ENCODE data around the gene SLC1A2.

SLC1A2 gene

DNA sequence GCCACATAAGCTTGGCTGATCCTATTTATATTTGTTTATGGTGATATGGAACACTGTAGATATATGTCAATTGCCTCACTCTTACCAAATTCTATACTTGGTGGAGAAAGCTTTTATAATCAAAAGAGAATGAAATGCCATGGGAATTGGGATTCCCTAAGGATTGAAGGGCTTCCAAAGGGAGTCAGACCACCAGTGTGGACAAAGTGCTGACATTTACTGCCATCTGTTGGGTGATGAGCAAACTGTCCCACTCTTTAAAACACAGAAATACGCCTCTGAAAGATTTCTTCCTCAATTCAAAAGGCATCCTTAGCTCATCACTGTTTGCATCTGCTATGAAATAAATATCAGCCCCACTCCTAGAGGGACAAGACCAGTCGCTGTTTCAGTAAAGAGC, 7.1 kb downstream of the SLC1A2 start:
- Histone ChIP-seq H3K9ac (ENCODE audit: low read length) (no peak overlapping the region), H4K20me1 (ENCODE audit: low read depth, low read length) (no peaks in the 10 kb centered on the region), H3K4me2 (ENCODE audit: low read depth, low read length, poor library complexity, severe bottlenecking) (no peak overlapping the region), H3K36me3 (ENCODE audit: low read length) (no peaks in the 10 kb centered on the region), H3K4me3 (ENCODE audit: insufficient read depth, low read length, poor library complexity, severe bottlenecking) (no peak overlapping the region), H2AFZ (ENCODE audit: low read depth, low read length, severe bottlenecking) (no peak overlapping the region), H3K27me3 (ENCODE audit: low read length) (no peaks in the 10 kb centered on the region), H3K27ac (ENCODE audit: low read depth, low read length) (no peak overlapping the region), H3K9me2 (replicated peaks; ENCODE audit: insufficient read depth, low read length) (no peaks in the 10 kb centered on the region), H3F3A (ENCODE audit: insufficient read depth) (no peaks in the 10 kb centered on the region), H3K9me3 (ENCODE audit: insufficient read depth, low read length) (no peaks in the 10 kb centered on the region), H3K79me2 (ENCODE audit: insufficient read depth, low read length) (no peaks in the 10 kb centered on the region)
- no peak for TF ChIP-seq EZH2phosphoT487 (conservative IDR thresholded peaks at IDR 0.05; ENCODE audit: low read length)
- TF ChIP-seq, protein P1, sequence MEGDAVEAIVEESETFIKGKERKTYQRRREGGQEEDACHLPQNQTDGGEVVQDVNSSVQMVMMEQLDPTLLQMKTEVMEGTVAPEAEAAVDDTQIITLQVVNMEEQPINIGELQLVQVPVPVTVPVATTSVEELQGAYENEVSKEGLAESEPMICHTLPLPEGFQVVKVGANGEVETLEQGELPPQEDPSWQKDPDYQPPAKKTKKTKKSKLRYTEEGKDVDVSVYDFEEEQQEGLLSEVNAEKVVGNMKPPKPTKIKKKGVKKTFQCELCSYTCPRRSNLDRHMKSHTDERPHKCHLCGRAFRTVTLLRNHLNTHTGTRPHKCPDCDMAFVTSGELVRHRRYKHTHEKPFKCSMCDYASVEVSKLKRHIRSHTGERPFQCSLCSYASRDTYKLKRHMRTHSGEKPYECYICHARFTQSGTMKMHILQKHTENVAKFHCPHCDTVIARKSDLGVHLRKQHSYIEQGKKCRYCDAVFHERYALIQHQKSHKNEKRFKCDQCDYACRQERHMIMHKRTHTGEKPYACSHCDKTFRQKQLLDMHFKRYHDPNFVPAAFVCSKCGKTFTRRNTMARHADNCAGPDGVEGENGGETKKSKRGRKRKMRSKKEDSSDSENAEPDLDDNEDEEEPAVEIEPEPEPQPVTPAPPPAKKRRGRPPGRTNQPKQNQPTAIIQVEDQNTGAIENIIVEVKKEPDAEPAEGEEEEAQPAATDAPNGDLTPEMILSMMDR (IDR thresholded peaks at IDR 0.05; ENCODE audit: insufficient read depth, low read length, poor library complexity, severe bottlenecking) = no peak

DNA sequence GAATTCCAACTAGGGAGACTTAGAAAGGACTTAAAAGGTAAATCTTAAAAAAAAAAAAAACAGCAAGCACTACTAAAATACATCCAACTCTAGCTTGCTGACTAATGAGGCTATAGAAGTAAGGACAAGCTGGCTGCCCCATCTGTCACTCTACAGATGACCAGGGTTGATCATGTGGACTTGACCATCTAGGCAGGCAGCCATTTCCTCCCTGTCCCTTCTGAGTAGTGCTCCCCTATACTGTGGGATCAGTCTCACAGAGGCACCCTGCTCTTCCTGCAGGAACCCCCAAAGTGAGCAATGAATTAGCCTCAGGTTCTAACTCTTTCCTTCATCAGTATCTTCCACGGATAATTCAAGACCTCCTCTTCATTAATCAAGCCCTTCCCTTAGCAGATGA, 12.3 kb downstream of the SLC1A2 start:
- no peak overlapping the region for H3K4me2 ChIP-seq (ENCODE audit: low read depth, low read length, poor library complexity, severe bottlenecking)
- H2AFZ ChIP-seq (ENCODE audit: low read depth, low read length, severe bottlenecking) = no peak overlapping the region
- H3K36me3 ChIP-seq (ENCODE audit: low read length) = no peaks in the 10 kb centered on the region
- H3F3A ChIP-seq (ENCODE audit: insufficient read depth) = no peaks in the 10 kb centered on the region
- H3K79me2 ChIP-seq (ENCODE audit: insufficient read depth, low read length) = no peaks in the 10 kb centered on the region
- TF ChIP-seq, protein P1 (IDR thresholded peaks at IDR 0.05; ENCODE audit: insufficient read depth, low read length, poor library complexity, severe bottlenecking) = no peak
- no peak for TF ChIP-seq EZH2phosphoT487 (conservative IDR thresholded peaks at IDR 0.05; ENCODE audit: low read length)
- no peak overlapping the region for H3K9ac ChIP-seq (ENCODE audit: low read length)
- no peaks in the 10 kb centered on the region for H3K9me2 ChIP-seq (replicated peaks; ENCODE audit: insufficient read depth, low read length)
- no peaks in the 10 kb centered on the region for H3K27me3 ChIP-seq (ENCODE audit: low read length)
- no peaks in the 10 kb centered on the region for H3K9me3 ChIP-seq (ENCODE audit: insufficient read depth, low read length)
- H3K4me3 ChIP-seq (ENCODE audit: insufficient read depth, low read length, poor library complexity, severe bottlenecking) = no peak overlapping the region
- H3K27ac ChIP-seq (ENCODE audit: low read depth, low read length) = no peak overlapping the region
- no peaks in the 10 kb centered on the region for H4K20me1 ChIP-seq (ENCODE audit: low read depth, low read length)

DNA sequence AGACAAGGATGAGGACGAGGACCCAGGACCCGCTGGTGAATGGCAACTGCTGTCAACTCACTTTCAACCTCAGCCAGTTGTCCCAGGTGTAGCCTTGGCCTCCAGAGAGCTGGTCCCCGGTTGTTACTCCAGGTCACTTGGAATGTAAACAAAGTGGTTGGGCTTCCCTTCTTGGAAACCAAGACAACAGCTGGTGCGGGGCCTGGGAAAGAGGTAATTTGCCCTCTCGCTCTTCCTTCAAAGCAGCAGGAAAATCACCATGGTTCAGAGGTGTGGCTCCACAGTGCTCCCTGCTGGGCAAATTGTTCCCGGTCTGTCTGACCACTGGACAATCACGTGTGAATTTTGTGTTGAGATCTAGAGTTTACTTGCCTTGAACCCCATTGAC, 15.0 kb downstream of the SLC1A2 start:
- Histone ChIP-seq H3K9me3 (ENCODE audit: insufficient read depth, low read length) (no peaks in the 10 kb centered on the region), H3K27ac (ENCODE audit: low read depth, low read length) (no peak overlapping the region), H3K4me3 (ENCODE audit: insufficient read depth, low read length, poor library complexity, severe bottlenecking) (no peak overlapping the region), H3K9me2 (replicated peaks; ENCODE audit: insufficient read depth, low read length) (no peaks in the 10 kb centered on the region), H3K4me2 (ENCODE audit: low read depth, low read length, poor library complexity, severe bottlenecking) (no peak overlapping the region), H3K36me3 (ENCODE audit: low read length) (no peaks in the 10 kb centered on the region), H3K79me2 (ENCODE audit: insufficient read depth, low read length) (no peaks in the 10 kb centered on the region), H3K9ac (ENCODE audit: low read length) (no peak overlapping the region), H2AFZ (ENCODE audit: low read depth, low read length, severe bottlenecking) (no peak overlapping the region), H3K27me3 (ENCODE audit: low read length) (no peaks in the 10 kb centered on the region), H4K20me1 (ENCODE audit: low read depth, low read length) (no peaks in the 10 kb centered on the region), H3F3A (ENCODE audit: insufficient read depth) (no peaks in the 10 kb centered on the region)
- no peak for TF ChIP-seq EZH2phosphoT487 (conservative IDR thresholded peaks at IDR 0.05; ENCODE audit: low read length)

DNA sequence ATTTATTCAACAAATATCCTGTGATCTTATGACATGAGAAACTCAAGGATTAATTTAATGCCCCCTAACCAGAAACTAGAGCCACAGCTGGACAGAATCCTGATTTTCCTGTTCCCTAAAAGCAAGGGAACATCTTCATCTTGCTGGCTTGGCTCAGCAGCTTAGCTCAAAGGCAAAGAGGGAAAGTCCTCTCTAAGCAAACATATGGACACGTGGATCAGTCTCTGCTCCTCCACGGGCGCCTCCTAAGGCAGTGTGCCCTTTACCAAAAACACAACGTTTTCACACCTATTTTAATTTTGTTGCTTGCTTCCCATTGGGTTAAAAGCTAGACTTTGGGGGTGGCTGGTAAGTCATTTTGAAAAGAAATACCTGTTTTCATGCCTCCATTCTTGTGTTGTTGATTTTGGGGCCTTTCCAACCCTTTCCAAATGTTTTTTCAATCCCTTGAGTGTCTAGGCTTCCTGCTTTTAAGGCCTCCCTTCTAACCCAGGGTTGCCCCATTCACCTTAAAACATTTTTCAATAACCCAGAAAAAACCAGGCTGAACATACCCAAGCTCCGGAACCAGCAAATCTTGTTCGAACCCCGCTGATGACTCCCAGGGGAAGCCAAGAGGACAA, 15.5 kb downstream of the SLC1A2 start:
- Histone ChIP-seq H3K27me3 (ENCODE audit: low read length) (no peaks in the 10 kb centered on the region), H2AFZ (ENCODE audit: low read depth, low read length, severe bottlenecking) (no peak overlapping the region), H3K9ac (ENCODE audit: low read length) (no peak overlapping the region)

More for the DNA sequence above, 15.5 kb downstream of the SLC1A2 start:
- Histone ChIP-seq H3K79me2 (ENCODE audit: insufficient read depth, low read length) (no peaks in the 10 kb centered on the region), H3K4me3 (ENCODE audit: insufficient read depth, low read length, poor library complexity, severe bottlenecking) (no peak overlapping the region), H3K4me2 (ENCODE audit: low read depth, low read length, poor library complexity, severe bottlenecking) (no peak overlapping the region), H3F3A (ENCODE audit: insufficient read depth) (no peaks in the 10 kb centered on the region), H3K9me3 (ENCODE audit: insufficient read depth, low read length) (no peaks in the 10 kb centered on the region), H3K36me3 (ENCODE audit: low read length) (no peaks in the 10 kb centered on the region), H3K9me2 (replicated peaks; ENCODE audit: insufficient read depth, low read length) (no peaks in the 10 kb centered on the region), H4K20me1 (ENCODE audit: low read depth, low read length) (no peaks in the 10 kb centered on the region), H3K27ac (ENCODE audit: low read depth, low read length) (no peak overlapping the region)
- TF ChIP-seq, protein P1 (IDR thresholded peaks at IDR 0.05; ENCODE audit: insufficient read depth, low read length, poor library complexity, severe bottlenecking) = no peak
- no peak for TF ChIP-seq EZH2phosphoT487 (conservative IDR thresholded peaks at IDR 0.05; ENCODE audit: low read length)
